GM10266 (cell line): ENCODE measurements around the gene CWH43.
A peak's percentile ranks its signal among the peaks of the same experiment; 100 is the strongest.

Source experiments
- DNase-seq: peaks from one replicate; pipeline ENCODE4 v3.0.0; 2012; ENCODE audit errors: extremely low spot score
- CTCF ChIP-seq: IDR thresholded peaks from 2 replicates; pipeline ENCODE4 v1.5.1; 2012; ENCODE audit warnings: mild to moderate bottlenecking, low read depth; ENCODE audit not compliant: control insufficient read depth, insufficient read depth; ENCODE audit errors: missing control alignments

Gene CWH43

GRCh38 chr4:48991357-48991756 lies 5.3 kb downstream of the CWH43 start:
- TF ChIP-seq CTCF, result no peak
- no peak for DNase-seq

GRCh38 chr4:48997962-48998361 lies 11.9 kb downstream of the CWH43 start:
- no peak for TF ChIP-seq CTCF
- no peak for DNase-seq

- TF ChIP-seq CTCF, result no peak
- no peak for DNase-seq
Observed at GRCh38 chr4:48998440-48998839, 12.4 kb downstream of the CWH43 start.

- no peak for TF ChIP-seq CTCF
- no peak for DNase-seq
Observed at GRCh38 chr4:49000806-49001205, 14.7 kb downstream of the CWH43 start.

- no peak for TF ChIP-seq CTCF
- DNase-seq, result no peak
Observed at GRCh38 chr4:49002931-49003330, 16.9 kb downstream of the CWH43 start.

- no peak for TF ChIP-seq CTCF
- DNase-seq, result no peak
Observed at GRCh38 chr4:49018718-49019295, 32.7 kb downstream of the CWH43 start.

- DNase-seq, result peak; percentile 27
- TF ChIP-seq CTCF, result peak; percentile 63
Observed at GRCh38 chr4:49032440-49033161, 46.5 kb downstream of the CWH43 start.
